ENCODE results near the gene HPCAL1. TPM values are rescaled to one million over a fixed set of nuclear protein-coding genes. Genes with fewer than 3 reads are reported as not detected.

HPCAL1 gene
- total RNA-seq, 2 experiments from 2014 or later: 9.2 to 9.7 TPM

DNA sequence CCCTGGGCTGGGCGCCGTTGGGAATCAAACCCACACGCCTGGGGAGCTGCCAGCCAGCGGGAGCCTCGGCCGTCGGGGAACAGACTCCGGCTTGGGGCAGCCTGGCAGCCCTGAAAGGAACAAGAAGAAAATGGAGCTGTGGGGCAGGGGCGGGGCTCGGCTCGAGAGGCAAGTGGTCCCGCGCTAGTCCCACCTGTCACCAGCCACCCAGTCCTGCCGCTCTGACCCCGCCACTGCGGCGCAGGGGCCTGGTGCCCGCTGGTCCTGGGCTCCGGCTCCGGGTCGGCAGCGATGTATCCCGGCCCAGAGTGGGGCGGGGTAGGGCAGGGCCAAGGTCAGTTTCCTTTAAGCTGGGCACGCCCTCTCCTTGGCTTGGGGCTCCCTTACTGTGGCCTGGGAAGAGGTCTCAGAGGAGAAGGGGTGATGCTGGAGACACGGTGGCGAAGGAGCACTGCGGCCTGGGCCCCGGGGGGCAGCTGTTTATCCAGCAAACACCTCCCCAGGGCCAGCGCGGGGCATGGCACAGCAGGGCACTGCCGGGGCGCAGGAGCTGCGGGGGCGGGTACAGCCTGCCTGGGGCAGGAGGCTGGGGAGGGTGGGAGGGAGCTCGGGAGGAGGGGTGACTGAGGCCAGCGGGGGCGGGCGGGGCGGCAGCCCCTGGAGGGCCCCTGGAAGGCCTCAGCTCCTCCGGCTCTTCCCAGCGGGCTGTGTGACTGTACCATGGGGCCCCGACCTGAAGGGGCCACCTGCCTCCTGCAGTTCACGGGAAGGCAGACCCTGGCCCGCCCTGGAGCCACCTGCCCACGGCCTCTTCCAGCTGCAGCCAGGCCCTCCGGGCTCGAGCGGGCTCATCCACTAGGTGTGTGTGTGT lies 129.8 kb downstream of the HPCAL1 start:
- intact Hi-C loops (cut with micrococcal nuclease; ENCODE audit: unreplicated experiment): no loop called here
- H3K4me2 ChIP-seq (ENCODE audit: low read length): peak overlapping the region; percentile 64
- ChIA-PET POLR2A (interaction anchor here (1.2 to 1.7 kb wide), 2 partner anchors 13 to 167 kb away, joined by 4 to 5 read pairs; no protein-coding TSS in a partner anchor), CTCF (ENCODE audit: unreplicated experiment) (interaction anchor here (1.5 kb wide), 1 partner anchor 167 kb away, joined by 5 read pairs; no protein-coding TSS in a partner anchor)
- TF ChIP-seq EZH2phosphoT487 (IDR thresholded peaks at IDR 0.05; ENCODE audit: borderline replicate concordance, low read depth, low read length): no peak
- TF ChIP-seq, protein P1, sequence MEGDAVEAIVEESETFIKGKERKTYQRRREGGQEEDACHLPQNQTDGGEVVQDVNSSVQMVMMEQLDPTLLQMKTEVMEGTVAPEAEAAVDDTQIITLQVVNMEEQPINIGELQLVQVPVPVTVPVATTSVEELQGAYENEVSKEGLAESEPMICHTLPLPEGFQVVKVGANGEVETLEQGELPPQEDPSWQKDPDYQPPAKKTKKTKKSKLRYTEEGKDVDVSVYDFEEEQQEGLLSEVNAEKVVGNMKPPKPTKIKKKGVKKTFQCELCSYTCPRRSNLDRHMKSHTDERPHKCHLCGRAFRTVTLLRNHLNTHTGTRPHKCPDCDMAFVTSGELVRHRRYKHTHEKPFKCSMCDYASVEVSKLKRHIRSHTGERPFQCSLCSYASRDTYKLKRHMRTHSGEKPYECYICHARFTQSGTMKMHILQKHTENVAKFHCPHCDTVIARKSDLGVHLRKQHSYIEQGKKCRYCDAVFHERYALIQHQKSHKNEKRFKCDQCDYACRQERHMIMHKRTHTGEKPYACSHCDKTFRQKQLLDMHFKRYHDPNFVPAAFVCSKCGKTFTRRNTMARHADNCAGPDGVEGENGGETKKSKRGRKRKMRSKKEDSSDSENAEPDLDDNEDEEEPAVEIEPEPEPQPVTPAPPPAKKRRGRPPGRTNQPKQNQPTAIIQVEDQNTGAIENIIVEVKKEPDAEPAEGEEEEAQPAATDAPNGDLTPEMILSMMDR (conservative IDR thresholded peaks at IDR 0.05; ENCODE audit: low read length): no peak
- H3K4me1 ChIP-seq (ENCODE audit: insufficient read depth, low read length, poor library complexity, severe bottlenecking): peaks cover 5% of the 10 kb centered on the region
- 0 out of 2 replicates have a peak overlapping the region, but pooled peaks have one; percentile 12 for H2AFZ ChIP-seq (ENCODE audit: low read length)
- DNase-seq (ENCODE audit: low spot score): no peak
- H3K79me2 ChIP-seq (ENCODE audit: insufficient read depth, low read depth, low read length): no peaks in the 10 kb centered on the region
- no peaks in the 10 kb centered on the region for H3K9me3 ChIP-seq (ENCODE audit: low read length)
- no peaks in the 10 kb centered on the region for H3K36me3 ChIP-seq (ENCODE audit: insufficient read depth, low read length)
- H3K27ac ChIP-seq (ENCODE audit: low read depth, low read length, poor library complexity, severe bottlenecking): no peak overlapping the region
- no peaks in the 10 kb centered on the region for H4K20me1 ChIP-seq (ENCODE audit: insufficient read depth, low read length)
- no peaks in the 10 kb centered on the region for H3K9me2 ChIP-seq (ENCODE audit: insufficient read depth, low read length)
- peak overlapping the region; percentile 57 for H3K4me3 ChIP-seq (ENCODE audit: low read depth, low read length, poor library complexity, severe bottlenecking)
- BruUV-seq (replicated peaks): no TSS peak

DNA sequence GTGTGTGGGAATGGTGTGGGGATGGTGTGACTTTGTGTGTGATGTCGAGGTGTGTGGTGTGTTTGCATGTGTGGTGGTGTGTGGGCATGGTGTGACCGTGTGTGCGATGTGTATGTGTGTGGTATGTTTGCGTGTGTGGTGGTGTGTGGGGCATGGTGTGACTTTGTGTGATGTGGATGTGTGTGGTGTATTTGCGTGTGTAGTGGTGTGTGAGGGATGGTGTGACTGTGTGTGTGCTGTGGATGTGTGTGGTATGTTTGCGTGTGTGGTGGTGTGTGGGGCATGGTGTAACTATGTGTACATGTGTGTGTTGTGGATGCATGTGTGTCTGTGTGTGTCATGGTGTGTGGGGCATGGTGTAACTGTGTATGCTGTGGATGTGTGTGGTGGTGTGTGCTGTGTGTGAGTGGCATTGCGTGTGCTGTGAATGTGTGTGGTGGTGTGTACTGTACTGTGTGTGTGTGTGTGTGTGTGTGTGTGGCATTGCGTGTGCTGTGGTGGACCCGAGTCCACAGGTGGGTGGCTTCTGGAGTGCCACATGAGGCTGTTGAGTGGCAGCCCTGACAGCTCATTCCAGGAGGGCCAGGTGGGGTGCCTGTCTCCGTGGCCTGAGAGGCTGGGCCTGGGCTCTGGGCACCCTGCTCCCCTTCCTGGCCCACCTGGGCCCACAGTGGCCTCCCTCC lies 130.7 kb downstream of the HPCAL1 start:
- Histone ChIP-seq H2AFZ (ENCODE audit: low read length) (no peak overlapping the region), H4K20me1 (ENCODE audit: insufficient read depth, low read length) (peaks cover 2% of the 10 kb centered on the region; the same call in 1 of the 2 replicates), H3K79me2 (ENCODE audit: insufficient read depth, low read depth, low read length) (no peaks in the 10 kb centered on the region), H3K4me2 (ENCODE audit: low read length) (0 out of 2 replicates have a peak overlapping the region, but pooled peaks have one; percentile 20), H3K36me3 (ENCODE audit: insufficient read depth, low read length) (peaks cover 6% of the 10 kb centered on the region; the same call in 1 of the 2 replicates), H3K9me2 (ENCODE audit: insufficient read depth, low read length) (no peaks in the 10 kb centered on the region), H3K4me1 (ENCODE audit: insufficient read depth, low read length, poor library complexity, severe bottlenecking) (peaks cover 5% of the 10 kb centered on the region), H3K27ac (ENCODE audit: low read depth, low read length, poor library complexity, severe bottlenecking) (no peak overlapping the region), H3K4me3 (ENCODE audit: low read depth, low read length, poor library complexity, severe bottlenecking) (no peak overlapping the region), H3K9me3 (ENCODE audit: low read length) (no peaks in the 10 kb centered on the region)
- no TSS peak for BruUV-seq (replicated peaks)
- no peak for TF ChIP-seq EZH2phosphoT487 (IDR thresholded peaks at IDR 0.05; ENCODE audit: borderline replicate concordance, low read depth, low read length)
- TF ChIP-seq, protein P1 (conservative IDR thresholded peaks at IDR 0.05; ENCODE audit: low read length): no peak
- ChIA-PET CTCF (ENCODE audit: unreplicated experiment) (interaction anchor here (0.9 to 1.5 kb wide), 2 partner anchors 12 to 168 kb away, joined by 3 to 5 read pairs; no protein-coding TSS in a partner anchor), POLR2A (interaction anchor here (1.2 to 1.7 kb wide), 2 partner anchors 12 to 168 kb away, joined by 4 to 5 read pairs; no protein-coding TSS in a partner anchor)
- DNase-seq (ENCODE audit: low spot score): no peak
- intact Hi-C loops (cut with micrococcal nuclease; ENCODE audit: unreplicated experiment): no loop called here

Measured in OCI-LY7 (cell line).